Stimulated activated CD8-positive, alpha-beta memory T cell treated with anti-CD3 and anti-CD28 coated beads, Interleukin-7, amount 100 ng/mL, for 48 hours (primary cell): ENCODE measurements around the gene ANKRD6.
A peak's percentile ranks its signal among the peaks of the same experiment; 100 is the strongest.

Experiments used
- DNase-seq, 2 donors: peaks; one replicate each; pipeline ENCODE4 v3.0.0-alpha.2; 2020; ENCODE audit warnings: low read depth in 1 of 2; ENCODE audit errors: extremely low read depth in 1 of 2

The ANKRD6 gene

DNA sequence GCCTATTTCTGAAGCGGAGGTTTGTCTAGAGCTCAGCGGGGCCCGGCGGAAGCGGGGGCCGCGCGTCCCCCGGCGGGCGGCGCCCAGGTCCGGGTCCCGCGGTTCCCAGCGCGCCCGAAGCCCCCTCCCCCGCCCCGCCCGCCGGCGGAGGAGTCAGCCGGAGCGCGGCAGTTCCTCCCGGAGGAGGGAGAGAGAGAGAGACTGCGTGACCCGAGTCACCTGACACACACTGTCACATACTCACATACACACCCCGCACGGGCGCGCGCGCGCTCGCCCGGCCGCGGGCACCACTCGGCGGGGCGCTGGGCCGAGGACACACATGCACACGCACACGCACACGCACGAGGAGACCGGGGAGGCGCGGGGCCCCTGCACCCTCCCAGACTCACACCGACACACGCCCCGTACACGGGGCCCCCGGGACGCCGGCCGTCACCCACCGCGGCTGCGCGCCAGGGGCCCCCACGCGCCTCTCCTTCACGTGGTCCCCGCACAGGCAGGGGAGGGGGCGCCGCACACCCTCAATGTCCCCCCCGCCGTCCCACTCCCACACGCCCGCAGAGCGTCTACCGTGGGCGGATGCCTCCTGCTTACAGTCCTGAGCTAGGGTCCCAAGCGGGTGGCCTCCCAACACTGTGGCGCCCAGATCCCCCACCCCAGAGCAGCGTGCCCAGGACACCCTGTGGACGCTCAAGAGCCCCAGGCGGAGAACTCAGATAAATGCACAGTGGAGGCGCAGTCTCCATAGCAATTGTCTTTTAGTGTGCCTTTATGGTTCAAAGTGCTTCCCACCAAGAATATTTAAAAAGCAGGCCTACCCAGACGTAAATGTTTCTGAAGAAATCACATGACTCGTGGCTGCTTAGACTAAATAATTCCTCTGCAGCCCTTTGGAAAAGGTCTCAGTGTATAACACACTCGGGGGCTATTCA, 20.6 kb upstream of the ANKRD6 start, which contains the start of gene RRAGD:
Gene RRAGD, minus strand, starts transcription at position 203 of the 935 bp plus-strand sequence. CDS start 280 bp downstream, outside the sequence.
- peak; percentile 17 to 32 for DNase-seq

DNA sequence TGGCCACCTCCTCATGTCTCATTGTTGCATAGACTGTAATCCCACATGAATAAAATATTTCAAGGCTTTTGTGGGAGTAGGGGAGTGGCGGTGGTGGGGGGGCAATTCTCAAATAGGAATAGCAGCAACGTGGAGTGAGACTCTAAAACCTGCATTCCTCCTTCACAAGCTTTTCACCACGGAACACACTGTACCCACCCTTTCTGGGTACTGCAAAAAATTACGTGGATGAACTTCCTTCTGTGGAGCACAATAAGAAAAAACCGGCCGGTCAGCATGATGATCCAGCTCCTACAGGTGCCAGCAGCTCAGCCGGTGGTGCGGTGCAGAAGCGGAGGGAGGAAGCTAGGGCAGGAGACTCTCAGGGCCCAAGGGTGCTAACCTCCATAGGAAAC, 19.9 kb upstream of the ANKRD6 start:
- DNase-seq, result no peak

DNA sequence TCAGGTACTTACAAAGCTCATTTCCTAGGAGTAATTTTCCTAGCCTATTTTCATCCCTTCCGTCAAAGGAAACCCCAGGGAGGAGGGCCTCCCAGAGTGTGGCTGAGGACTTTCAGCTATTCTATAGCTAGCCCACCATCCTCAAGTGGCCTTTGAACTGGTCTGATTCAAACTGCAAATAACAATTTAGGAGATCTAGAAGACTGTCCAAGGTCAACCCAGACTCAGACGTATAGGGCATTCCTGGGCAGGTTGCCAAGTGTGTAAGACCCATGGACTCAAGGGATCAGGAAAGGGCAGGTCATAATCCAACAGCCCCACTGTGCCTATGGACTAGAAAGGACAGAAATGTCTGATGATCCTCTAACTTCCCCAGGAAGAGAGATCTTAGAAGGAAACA, 18.7 kb upstream of the ANKRD6 start:
- DNase-seq, result no peak

GRCh38 chr6:89415185-89415584, 17.8 kb upstream of the ANKRD6 start:
- DNase-seq, result no peak

DNA sequence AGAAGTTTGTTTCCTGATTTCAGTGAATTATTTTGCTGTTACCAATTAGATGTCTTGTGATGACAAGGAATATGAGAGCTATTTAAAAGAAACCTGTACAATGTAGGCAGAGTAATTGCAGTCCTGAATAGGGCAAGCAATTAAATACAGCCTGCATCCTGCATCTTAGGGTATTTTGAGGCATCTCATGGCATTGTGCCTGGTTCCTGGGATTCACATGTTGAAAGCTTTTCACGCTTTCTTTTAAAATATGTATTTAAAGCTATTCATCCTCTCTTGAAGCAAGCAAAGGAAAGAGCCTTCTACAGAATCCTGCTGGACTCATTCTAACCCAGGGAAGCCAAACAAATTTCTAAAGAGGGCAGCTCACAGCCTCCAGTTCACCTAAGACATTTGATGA, 16.2 kb upstream of the ANKRD6 start:
- DNase-seq, result no peak

DNA sequence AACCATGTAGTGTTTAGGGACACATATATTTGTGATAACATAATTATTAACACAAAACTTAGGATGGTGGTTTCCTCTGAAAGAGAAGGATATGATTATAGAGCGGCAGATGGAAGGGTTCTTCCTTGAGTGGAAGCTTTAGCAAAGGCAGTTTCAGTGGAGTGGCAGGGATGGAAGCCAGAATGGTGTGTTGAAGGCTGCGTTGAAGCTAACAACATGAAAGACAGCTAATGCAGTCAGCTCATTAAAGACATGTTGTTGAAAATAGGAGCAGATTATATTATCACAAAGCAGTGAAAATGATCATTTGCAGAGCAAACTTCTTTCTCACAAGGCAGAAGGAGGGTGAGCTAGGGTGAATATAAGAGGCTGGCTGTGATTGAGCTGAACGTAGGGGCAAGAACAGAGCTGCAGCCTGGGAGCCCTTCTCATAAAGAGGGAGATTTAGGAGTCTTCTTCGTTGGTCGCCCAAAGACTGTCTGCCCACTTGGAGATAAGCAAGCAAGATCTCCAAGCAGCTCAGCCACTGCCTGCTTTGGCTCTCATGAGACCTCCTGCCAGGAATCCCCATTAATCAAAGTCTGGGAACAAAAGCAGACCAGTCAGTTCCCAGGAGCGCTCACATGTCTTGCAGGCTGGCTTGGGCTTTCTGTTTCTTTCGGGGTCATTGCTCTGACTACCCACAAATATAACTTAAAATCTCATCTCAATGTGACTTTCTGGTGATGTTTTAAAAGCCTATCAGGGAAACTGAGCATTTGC, 2.6 kb upstream of the ANKRD6 start:
- DNase-seq, result no peak

DNA sequence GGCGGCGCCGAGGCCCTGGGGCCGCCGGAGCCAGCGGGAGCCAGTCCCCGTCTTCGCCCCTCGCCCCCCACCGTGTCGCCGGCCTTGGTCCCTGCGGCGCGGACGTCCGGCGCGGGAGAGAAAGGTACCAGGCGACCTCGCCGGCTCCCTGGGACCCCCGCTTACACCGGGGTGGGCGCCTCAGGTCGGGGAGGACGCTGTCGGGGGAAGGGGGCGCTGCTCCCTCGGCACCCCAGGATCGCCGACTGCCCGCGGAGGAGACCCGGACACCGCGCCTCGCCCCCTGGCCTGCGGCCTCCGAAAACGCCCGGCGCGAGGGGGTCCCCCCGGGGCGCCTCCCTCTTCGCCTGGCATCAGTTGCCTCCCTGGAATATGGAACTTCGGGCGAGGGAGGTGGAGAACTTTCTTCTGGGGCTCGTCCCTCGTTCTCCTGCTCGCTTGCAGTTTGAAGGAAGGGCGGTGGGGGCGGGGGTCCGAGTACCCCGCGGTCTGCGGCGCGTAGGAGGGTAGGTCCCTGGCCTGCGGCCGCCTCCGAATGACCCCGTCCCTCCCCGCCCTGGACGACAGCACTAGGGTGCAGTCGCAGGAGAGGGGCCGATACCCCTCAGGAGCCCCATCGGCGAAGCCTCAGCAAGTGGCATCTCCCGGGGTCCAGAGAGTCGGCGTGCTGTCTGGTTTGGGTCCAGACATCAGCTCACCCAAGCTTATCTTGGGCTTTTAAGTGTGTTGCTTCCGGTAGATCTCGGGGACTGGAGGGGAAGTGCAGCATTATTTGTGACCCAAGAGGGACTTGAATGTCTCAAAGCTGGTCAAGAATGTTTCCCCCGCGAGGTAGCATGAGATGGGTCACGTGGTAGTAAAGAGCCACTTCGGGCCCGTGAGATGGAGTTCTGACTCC, 549 bp downstream of the ANKRD6 start:
- DNase-seq, result no peak

DNA sequence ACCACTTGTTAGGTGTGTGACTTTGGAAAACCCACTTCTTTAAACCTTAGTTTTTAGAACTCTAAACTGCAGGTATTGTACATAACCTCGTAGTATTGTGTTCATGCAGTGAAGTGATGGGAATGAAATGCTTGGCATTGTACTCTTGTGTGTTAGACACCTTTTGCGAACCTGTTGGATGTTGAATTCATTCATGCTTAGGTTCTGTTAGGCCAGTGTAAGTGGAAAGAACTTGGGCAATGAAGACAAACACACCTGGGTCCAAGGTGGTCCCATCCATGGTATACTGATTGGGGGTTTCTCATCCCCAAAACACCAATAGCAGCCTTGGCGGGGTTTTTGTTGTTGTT, 1.2 kb downstream of the ANKRD6 start:
- no peak for DNase-seq

GRCh38 chr6:89434954-89435353, 2.0 kb downstream of the ANKRD6 start:
- DNase-seq, result no peak

DNA sequence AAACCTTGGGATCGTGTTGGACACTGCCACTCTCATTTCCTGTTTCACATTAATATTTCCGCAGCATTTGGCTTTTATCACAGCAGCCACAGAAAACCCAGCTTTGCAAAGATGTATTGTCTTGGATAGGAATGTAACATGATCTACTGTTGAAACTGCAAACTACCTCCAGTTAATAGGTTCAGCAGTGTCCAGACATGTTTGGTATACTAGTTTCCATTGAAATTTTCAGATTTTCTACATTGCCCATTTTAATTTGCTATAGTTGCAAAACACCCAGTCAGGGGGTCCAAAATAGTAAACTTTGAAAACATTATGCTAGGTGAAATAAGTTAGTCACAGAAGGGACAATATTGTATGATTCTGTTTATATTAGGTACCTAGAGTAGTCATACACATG, 3.3 kb downstream of the ANKRD6 start:
- no peak for DNase-seq

DNA sequence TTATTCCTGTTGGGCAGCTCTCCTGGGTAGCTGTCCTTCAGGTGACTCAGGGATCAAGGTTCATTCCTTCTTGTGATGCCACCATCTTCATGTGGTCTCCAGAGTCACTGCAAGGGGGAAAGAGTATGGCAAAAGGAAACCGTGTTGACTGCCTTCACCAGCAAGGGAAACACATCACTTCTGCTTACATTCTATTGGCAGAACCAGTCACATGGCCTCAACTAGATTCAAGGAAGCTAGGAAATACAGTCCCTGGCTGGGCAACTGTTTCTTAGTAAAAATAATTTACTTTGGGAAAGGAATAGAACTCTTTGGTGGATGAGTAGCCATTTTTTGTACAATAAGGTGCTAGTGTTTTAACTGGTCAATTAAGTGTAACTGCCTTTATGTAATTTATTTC, 5.3 kb downstream of the ANKRD6 start:
- DNase-seq, result no peak

DNA sequence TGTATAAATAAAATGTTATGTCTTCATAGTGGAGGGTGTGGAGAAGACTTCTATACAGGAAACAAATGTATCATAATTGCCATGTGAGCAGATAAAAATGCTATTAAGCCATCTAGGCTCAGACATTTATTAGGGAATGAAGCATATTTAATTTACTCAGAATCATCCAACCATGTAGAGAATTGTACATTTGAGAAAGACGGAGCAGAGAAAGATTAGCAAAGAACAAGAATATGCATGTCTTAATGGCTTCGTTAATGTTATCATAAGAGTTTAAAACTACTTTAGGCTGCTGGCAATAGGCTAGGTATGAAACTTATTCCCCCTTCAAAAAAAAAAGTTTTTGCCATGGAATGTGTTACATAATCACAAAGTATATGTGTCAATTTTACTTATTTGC, 6.1 kb downstream of the ANKRD6 start:
- DNase-seq, result no peak

DNA sequence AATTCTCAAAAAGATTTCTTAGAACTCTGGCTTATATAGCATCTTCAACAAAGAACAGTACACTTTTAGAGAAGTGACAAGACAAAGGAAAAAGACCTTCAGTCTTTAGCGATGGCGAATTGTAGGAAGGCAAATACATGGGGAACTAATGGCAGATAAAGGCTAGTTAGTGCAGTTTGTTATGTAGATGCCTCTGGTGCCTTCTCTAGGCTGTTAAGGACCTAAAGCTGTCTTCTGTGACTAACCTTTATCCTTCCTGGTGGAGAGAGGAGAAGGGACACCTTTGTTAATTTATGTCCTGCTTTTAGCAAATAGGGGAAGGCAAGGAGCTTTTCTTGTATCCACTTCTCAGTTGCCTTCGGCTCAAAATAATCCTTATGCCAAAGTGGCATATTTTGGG, 7.2 kb downstream of the ANKRD6 start:
- DNase-seq, result no peak

DNA sequence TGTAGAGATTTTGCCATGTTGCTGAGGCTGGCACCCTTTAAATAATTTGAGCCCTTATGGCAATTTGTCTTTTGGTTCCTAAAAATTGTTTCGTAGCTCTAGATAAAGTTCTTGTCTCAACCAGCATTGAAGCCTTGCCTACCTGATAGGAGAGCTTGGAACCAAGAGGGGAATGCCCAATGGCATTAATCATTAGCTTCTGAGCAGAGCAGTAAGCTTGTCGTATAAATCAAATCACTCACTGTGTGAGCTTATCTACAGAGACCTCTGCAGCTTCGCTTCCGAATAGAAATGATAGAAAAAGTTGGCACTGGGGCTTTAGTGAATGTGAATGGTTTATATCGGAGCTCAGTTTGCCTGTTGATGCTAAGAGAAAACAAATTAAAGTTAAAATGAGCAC, 10.7 kb downstream of the ANKRD6 start:
- DNase-seq, result no peak

- no peak for DNase-seq
Measured at GRCh38 chr6:89449193-89449592, 16.2 kb downstream of the ANKRD6 start.

DNA sequence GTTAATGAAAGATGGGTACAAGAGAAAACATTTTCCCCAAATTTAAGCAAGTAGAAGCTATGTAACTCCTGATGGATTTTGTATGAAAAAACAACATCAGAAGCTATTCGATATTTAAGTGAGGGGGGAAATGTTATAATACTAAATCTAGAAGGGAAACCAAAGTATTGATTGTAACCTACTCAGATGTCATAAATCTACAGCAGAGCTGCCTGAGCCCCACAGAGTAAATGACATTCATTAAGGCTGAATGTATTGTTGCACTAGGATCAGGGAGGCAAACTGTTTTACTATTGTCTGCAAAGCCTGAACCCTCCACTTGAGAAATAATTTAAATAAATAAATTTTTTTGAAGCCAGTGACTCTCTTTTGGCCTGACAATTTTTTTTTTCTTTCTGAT, 19.3 kb downstream of the ANKRD6 start:
- DNase-seq, result no peak

DNA sequence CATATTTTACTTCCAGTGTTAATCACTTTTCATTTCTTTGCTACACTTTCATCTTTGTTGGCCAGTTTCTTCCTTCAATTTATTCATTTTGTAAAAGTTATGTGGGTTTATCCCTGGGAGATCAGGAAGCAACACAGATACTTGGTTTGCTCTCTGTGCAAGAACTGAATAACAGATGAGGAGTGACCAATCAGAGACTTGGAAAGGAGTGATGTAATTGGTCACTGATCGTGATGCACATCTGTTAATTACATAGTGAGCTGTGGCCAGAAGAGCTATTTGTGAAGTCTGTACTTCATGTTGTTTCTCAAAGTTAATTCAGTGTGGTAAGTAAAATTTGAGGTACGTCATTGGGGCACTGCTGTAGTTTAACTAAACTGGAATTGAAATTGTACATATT, 21.3 kb downstream of the ANKRD6 start:
- no peak for DNase-seq

DNA sequence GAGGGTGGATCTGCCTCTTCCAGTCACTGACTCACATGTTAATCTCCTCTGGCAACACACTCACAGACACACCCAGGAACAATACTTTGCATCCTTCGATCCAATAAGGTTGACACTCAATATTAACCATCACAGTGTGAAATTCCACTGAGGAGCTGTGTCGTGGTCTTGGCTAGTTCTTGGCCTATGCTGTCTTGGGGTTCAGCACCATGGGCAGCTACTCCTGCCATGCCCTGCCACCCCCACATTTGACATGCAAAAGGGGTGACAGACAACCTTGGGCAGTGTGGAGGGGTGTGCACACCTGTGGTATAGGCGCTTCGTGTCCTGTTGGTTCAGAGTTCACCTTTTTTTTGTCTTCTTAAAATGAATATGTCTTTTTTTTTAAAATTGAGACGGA, 25.8 kb downstream of the ANKRD6 start:
- DNase-seq, result no peak

DNA sequence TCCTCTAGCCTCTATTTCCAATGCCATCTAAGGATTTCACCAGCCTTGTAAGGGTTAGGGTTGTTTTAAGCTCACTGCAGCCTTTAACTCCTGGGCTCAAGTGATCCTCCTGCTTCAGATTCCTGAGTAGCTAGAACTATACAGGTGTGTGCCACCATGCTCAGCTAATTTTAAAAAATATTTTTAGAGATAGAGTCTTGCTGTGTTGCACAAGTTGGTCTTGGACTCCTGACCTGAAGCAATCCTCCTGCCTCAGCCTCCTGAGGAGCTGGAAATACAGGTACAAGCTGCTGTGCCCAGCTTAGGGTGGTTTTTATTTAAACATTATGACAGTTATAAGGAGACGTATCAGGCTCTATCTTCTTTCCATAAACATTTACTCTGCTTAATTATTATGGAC, 26.5 kb downstream of the ANKRD6 start:
- no peak for DNase-seq

DNA sequence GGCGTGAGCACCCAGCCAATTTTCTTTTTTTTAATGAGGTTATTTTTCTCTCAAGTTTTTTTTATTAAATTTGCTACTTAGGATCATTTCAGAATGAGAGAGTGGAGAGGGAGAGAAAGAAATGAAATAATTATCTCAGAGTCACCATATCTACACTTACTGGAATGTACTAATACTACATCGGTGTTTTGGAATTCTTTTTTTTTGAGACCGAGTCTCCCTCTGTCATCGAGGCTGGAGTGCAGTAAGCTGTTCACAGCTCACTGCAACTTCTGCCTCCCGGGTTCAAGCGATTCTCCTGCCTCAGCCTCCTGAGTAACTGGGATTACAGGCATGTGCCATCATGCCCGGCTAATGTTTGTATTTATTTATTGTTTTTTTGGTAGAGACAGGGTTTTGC, 27.8 kb downstream of the ANKRD6 start:
- DNase-seq, result no peak

DNA sequence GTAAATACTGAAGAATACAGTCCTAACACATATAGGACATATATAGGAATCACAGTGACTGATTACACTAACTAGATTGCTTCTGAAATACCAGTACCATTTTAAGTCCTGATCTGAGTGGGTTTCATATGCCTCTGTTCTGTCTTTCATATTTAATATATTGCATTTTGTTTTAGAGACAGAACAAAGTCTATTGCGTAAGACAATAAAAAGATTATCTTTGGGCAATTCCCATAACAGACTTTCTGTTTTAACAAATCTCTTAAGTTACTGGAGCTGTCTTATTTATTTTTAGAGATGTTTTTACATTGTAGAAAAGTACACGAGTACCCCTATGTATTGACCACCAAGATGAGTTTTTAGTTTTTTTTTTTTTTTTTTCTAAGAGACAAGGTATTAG, 29.6 kb downstream of the ANKRD6 start:
- DNase-seq, result no peak
